Breast epithelium (tissue), 3 donors: Measurements from ENCODE around the gene SPIRE2.

ENCODE experiments used
- POLR2A ChIP-seq: fragments of 450-650 bp; IDR thresholded peaks from one replicate; pipeline ENCODE4 v1.6.1; 2016; ENCODE audit warnings: antibody characterized with exemption, mild to moderate bottlenecking, moderate library complexity
- TF ChIP-seq, protein P1 (sequence below), 3 donors: fragments of 450-650 bp; IDR thresholded peaks; one replicate each; pipeline ENCODE4 v1.5.1; 2016 to 2017; ENCODE audit warnings: antibody characterized with exemption in 3 of 3, mild to moderate bottlenecking in 3 of 3, moderate library complexity in 3 of 3

DNA sequence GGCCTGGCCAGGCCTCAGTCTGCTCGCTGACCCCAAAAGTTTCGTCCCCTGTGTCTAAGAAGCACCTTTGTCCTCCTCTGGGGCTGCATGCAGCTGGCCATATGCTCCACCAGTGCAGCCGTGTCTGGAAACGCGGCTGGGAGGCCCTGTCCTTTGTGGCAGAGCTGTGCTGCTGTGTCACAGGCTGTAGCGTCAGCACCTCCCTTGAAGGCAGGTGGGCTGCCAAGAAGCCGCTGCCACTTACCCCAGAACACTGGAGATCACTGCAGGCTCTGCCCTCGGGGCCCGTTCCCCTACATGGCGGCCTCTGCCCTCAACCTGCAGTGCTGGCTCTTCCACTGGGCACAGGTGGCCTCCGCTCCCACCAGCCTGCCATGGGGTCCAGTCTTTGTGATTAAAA, 74.7 kb downstream of the SPIRE2 start:
- no peak for TF ChIP-seq POLR2A
- TF ChIP-seq, protein P1, sequence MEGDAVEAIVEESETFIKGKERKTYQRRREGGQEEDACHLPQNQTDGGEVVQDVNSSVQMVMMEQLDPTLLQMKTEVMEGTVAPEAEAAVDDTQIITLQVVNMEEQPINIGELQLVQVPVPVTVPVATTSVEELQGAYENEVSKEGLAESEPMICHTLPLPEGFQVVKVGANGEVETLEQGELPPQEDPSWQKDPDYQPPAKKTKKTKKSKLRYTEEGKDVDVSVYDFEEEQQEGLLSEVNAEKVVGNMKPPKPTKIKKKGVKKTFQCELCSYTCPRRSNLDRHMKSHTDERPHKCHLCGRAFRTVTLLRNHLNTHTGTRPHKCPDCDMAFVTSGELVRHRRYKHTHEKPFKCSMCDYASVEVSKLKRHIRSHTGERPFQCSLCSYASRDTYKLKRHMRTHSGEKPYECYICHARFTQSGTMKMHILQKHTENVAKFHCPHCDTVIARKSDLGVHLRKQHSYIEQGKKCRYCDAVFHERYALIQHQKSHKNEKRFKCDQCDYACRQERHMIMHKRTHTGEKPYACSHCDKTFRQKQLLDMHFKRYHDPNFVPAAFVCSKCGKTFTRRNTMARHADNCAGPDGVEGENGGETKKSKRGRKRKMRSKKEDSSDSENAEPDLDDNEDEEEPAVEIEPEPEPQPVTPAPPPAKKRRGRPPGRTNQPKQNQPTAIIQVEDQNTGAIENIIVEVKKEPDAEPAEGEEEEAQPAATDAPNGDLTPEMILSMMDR (IDR thresholded peaks at IDR 0.05), result no peak
